ENCODE results near the gene SUMO3. TPM values are rescaled to one million over a fixed set of nuclear protein-coding genes. Genes with fewer than 3 reads are reported as not detected.

The SUMO3 gene
- total and polyA plus RNA-seq, 2 of the 8 experiments (the other 6 are each of a cell fraction or from before 2014, with no cell fraction given) = 96.8 to 101 TPM

DNA sequence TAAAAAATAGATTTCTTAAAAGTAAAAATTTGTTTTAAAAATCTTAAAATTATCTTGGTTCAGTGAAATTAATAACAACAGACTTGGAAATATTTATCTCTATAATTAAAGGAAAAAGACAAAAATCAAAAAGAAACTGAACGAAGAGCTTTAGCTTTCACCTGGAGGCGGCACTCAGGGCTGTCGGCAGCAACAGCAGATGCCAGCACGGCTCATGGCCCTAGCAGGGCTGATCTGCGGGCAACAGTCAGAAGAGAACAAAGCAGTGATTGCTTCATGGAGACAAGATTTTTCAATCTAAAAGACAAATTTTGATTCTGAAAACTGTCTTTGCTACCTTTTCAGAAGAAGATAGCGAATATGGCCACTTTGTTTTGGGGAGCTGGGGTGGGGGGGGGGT, 38.9 kb downstream of the SUMO3 start:
- POLR2A ChIA-PET (ENCODE audit: partially characterized antibody) = interaction anchor here (0.5 to 1.9 kb wide), 3 partner anchors 8 to 23 kb away, joined by 3 to 5 read pairs (median 3); partner anchors contain the start of gene UBE2G2

More for the DNA sequence above, 38.9 kb downstream of the SUMO3 start:
- Histone ChIP-seq H2BK5ac (ENCODE audit: low read depth, low read length) (no peak overlapping the region; the same call in 1 of the 2 replicates), H3K79me1 (ENCODE audit: low read depth, low read length) (peaks cover 6% of the 10 kb centered on the region), H2AK5ac (ENCODE audit: low read depth, low read length) (no peak overlapping the region), H3K9me3 (ENCODE audit: insufficient read depth in 2 of 2, low read depth in 1 of 2, low read length in 1 of 2) (peaks cover 0 to 4% of the 10 kb centered on the region in 2 experiments; a peak in 1 of 4 replicates), H3K4ac (replicated peaks; ENCODE audit: insufficient read length, low read depth, low read length) (no peak overlapping the region), H3K27ac (ENCODE audit: low read depth, low read length) (no peak overlapping the region), H3K4me3 (ENCODE audit: extremely low read depth in 1 of 4, insufficient read depth in 2 of 4, low read depth in 3 of 4, low read length in 4 of 4) (no peak overlapping the region), H2BK20ac (ENCODE audit: low read length) (no peak overlapping the region), H3K36me3 (ENCODE audit: control insufficient read depth in 2 of 4, insufficient read depth in 4 of 4, low read length in 3 of 4) (peaks cover 5 to 40% (median 19%) of the 10 kb centered on the region in 4 experiments; a peak in 7 of 8 replicates), H3K56ac (replicated peaks; ENCODE audit: insufficient read length, low read depth, low read length) (no peak overlapping the region), H4K91ac (replicated peaks; ENCODE audit: insufficient read length, low read length) (no peak overlapping the region), H3K79me2 (ENCODE audit: control insufficient read depth in 1 of 2, insufficient read depth in 2 of 2, low read length in 2 of 2) (peaks cover 0 to 59% of the 10 kb centered on the region in 2 experiments), H2BK12ac (ENCODE audit: low read depth, low read length) (no peak overlapping the region), H3K27me3 (replicated peaks in 1 of 4; ENCODE audit: control insufficient read depth in 3 of 4, extremely low read depth in 1 of 4, insufficient read depth in 3 of 4, low read length in 3 of 4) (no peaks in the 10 kb centered on the region), H2BK120ac (replicated peaks; ENCODE audit: low read depth, low read length) (no peak overlapping the region), H2AFZ (ENCODE audit: low read length) (no peak overlapping the region), H4K20me1 (replicated peaks in 1 of 2; ENCODE audit: control insufficient read depth in 1 of 2, insufficient read depth in 2 of 2, low read length in 2 of 2) (peaks cover 0 to 6% of the 10 kb centered on the region in 2 experiments), H3K4me2 (ENCODE audit: insufficient read depth in 1 of 2, low read depth in 2 of 2, low read length in 2 of 2) (no peak overlapping the region), H4K8ac (ENCODE audit: extremely low read depth, insufficient read depth, low read length) (no peak overlapping the region), H3K23me2 (ENCODE audit: low read depth, low read length) (no peaks in the 10 kb centered on the region), H3K9ac (replicated peaks in 1 of 4; ENCODE audit: extremely low read depth in 1 of 4, low read depth in 3 of 4, low read length in 3 of 4) (no peak overlapping the region), H2BK15ac (ENCODE audit: low read length) (no peak overlapping the region), H3K18ac (ENCODE audit: extremely low read depth, low read length) (no peak overlapping the region), H3K23ac (ENCODE audit: insufficient read length) (no peak overlapping the region), H4K5ac (ENCODE audit: insufficient read length, low read depth, low read length) (no peak overlapping the region), H3K4me1 (replicated peaks in 1 of 4; ENCODE audit: control insufficient read depth in 3 of 4, insufficient read depth in 4 of 4, low read length in 3 of 4) (no peaks in the 10 kb centered on the region), H3K14ac (ENCODE audit: insufficient read length) (no peak overlapping the region)
- no peak for TF ChIP-seq POLR2A (IDR thresholded peaks at IDR 0.05; ENCODE audit: control extremely low read depth in 1 of 2, low read depth in 2 of 2, low read length in 2 of 2)
- TF ChIP-seq BACH1 (IDR thresholded peaks at IDR 0.05; ENCODE audit: low read length) = no peak
- 94% methylated on average over 6 of the region's 6 CpGs; no CpG with 5 or more reads in 1 of the 2 experiments for WGBS, 2 experiments (ENCODE audit: extremely low coverage in 1 of 2, insufficient coverage in 1 of 2, insufficient read length in 1 of 2, insufficient replicate concordance in 2 of 2, low coverage in 1 of 2, low lambda C conversion rate in 2 of 2, missing lambda C conversion rate in 1 of 2)
- FAIRE-seq (no peak), DNase-seq (ENCODE audit: low read depth in 1 of 2, low spot score in 2 of 2) (no peak)
- CTCF ChIA-PET (ENCODE audit: partially characterized antibody) = interaction anchor here (0.7 to 1.5 kb wide), 4 partner anchors 11 to 199 kb away, joined by 3 read pairs; partner anchors contain the start of gene KRTAP10-5
